Measurements from ENCODE around the gene KBTBD4.
A peak's percentile ranks its signal among the peaks of the same experiment; 100 is the strongest.

The KBTBD4 gene

DNA sequence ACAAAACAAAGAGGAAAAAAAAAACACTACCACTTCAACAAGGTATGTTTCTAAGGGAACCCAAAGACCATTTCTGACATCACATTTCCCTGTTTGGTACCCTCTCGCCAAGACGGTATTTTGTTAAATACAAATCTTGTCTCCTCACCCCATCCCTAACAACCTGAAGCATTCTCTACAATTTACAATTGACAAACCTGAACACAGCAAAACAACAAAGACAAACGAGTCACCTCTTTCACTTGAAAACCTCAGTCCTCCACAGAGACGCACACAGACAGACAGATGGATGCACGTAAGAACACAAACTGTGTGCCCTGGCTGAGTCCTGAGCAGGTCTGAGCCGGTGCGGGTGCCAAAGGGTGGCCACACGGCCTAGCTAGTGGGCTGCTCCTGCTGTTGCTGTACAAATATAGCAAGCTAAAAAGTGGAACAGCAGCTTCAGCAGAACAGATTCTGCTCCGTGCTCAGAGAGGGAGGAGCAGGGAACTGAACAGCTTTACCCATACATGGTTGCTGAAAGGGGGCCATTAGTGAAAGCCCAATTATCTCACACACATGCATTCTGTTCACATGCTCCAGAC is 54.4 kb downstream of the KBTBD4 start:
- H3K9ac ChIP-seq (ENCODE audit: low read length), result no peak overlapping the region
- no peaks in the 10 kb centered on the region for H3K9me2 ChIP-seq (replicated peaks; ENCODE audit: insufficient read depth, low read length)
- peak overlapping the region; percentile 32 for H3K4me2 ChIP-seq (ENCODE audit: low read depth, low read length, poor library complexity, severe bottlenecking)
- no peak overlapping the region for H3K4me3 ChIP-seq (ENCODE audit: insufficient read depth, low read length, poor library complexity, severe bottlenecking)
- no peaks in the 10 kb centered on the region for H3K27me3 ChIP-seq (ENCODE audit: low read length)
- peaks cover 17% of the 10 kb centered on the region; the same call in 1 of the 2 replicates for H4K20me1 ChIP-seq (ENCODE audit: low read depth, low read length)
- no peak overlapping the region for H2AFZ ChIP-seq (ENCODE audit: low read depth, low read length, severe bottlenecking)
- TF ChIP-seq EZH2phosphoT487 (conservative IDR thresholded peaks at IDR 0.05; ENCODE audit: low read length), result no peak
- TF ChIP-seq, protein P1, sequence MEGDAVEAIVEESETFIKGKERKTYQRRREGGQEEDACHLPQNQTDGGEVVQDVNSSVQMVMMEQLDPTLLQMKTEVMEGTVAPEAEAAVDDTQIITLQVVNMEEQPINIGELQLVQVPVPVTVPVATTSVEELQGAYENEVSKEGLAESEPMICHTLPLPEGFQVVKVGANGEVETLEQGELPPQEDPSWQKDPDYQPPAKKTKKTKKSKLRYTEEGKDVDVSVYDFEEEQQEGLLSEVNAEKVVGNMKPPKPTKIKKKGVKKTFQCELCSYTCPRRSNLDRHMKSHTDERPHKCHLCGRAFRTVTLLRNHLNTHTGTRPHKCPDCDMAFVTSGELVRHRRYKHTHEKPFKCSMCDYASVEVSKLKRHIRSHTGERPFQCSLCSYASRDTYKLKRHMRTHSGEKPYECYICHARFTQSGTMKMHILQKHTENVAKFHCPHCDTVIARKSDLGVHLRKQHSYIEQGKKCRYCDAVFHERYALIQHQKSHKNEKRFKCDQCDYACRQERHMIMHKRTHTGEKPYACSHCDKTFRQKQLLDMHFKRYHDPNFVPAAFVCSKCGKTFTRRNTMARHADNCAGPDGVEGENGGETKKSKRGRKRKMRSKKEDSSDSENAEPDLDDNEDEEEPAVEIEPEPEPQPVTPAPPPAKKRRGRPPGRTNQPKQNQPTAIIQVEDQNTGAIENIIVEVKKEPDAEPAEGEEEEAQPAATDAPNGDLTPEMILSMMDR (IDR thresholded peaks at IDR 0.05; ENCODE audit: insufficient read depth, low read length, poor library complexity, severe bottlenecking), result no peak
- H3K27ac ChIP-seq (ENCODE audit: low read depth, low read length), result peak overlapping the region; percentile 3; the same call in 1 of the 2 replicates
- H3K9me3 ChIP-seq (ENCODE audit: insufficient read depth, low read length), result no peaks in the 10 kb centered on the region
- peaks cover 99% of the 10 kb centered on the region for H3K79me2 ChIP-seq (ENCODE audit: insufficient read depth, low read length)
- peaks cover 17% of the 10 kb centered on the region; the same call in 1 of the 2 replicates for H3F3A ChIP-seq (ENCODE audit: insufficient read depth)
- H3K36me3 ChIP-seq (ENCODE audit: low read length), result no peaks in the 10 kb centered on the region

DNA sequence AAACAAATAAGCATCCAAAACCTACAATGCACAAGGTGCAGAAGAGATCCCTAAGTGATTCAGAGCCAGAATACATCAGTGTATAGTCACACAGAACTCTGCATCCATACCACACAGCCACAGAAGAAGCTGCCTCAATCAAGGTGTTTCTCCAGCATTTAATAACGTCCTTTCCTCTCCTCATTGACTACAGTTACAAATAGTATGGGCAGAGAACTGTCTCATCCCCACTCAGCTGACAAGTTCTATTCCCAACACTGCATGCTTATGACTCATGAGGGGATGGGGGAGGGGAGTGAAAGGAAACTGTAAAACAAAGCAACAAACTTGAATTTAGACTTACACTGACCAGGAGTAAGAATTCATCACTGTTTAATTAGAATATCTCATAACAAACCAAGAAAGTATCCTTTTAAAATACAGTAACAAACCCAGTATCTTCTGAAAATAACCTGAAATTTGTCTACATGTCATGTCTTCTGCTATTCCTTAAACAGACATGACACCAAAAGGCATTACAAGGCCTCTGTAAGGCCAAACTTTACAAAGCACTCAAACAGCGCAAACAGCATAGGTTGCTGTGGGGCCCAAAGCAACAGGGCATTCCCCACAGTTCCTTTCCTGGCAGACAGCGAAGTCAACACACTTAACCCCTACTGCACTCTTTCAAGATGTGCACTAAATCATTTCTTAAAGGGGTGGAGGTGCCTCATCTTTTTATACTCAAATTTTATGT is 55.1 kb downstream of the KBTBD4 start:
- H2AFZ ChIP-seq (ENCODE audit: low read depth, low read length, severe bottlenecking), result no peak overlapping the region
- no peak overlapping the region for H3K9ac ChIP-seq (ENCODE audit: low read length)
- TF ChIP-seq EZH2phosphoT487 (conservative IDR thresholded peaks at IDR 0.05; ENCODE audit: low read length), result no peak
- TF ChIP-seq, protein P1 (IDR thresholded peaks at IDR 0.05; ENCODE audit: insufficient read depth, low read length, poor library complexity, severe bottlenecking), result no peak
- H3K4me2 ChIP-seq (ENCODE audit: low read depth, low read length, poor library complexity, severe bottlenecking), result peak overlapping the region; percentile 32
- H3F3A ChIP-seq (ENCODE audit: insufficient read depth), result peaks cover 17% of the 10 kb centered on the region; the same call in 1 of the 2 replicates
- peak overlapping the region; percentile 13; the same call in 1 of the 2 replicates for H3K27ac ChIP-seq (ENCODE audit: low read depth, low read length)
- H3K9me3 ChIP-seq (ENCODE audit: insufficient read depth, low read length), result no peaks in the 10 kb centered on the region
- peaks cover 99% of the 10 kb centered on the region for H3K79me2 ChIP-seq (ENCODE audit: insufficient read depth, low read length)
- no peaks in the 10 kb centered on the region for H3K36me3 ChIP-seq (ENCODE audit: low read length)
- H3K27me3 ChIP-seq (ENCODE audit: low read length), result no peaks in the 10 kb centered on the region
- H4K20me1 ChIP-seq (ENCODE audit: low read depth, low read length), result peaks cover 22% of the 10 kb centered on the region; the same call in 1 of the 2 replicates
- H3K9me2 ChIP-seq (replicated peaks; ENCODE audit: insufficient read depth, low read length), result no peaks in the 10 kb centered on the region
- no peak overlapping the region for H3K4me3 ChIP-seq (ENCODE audit: insufficient read depth, low read length, poor library complexity, severe bottlenecking)
